AG04449 (cell line): ENCODE data around the gene SORCS1.

Source experiments
- CTCF ChIA-PET: fragments of 350-600 bp; formaldehyde crosslinking; extraction: SDS; loops from one replicate; lab custom pipeline; 2021; ENCODE audit warnings: antibody characterized with exemption; lab: Yijun Ruan, JAX
- POLR2A ChIA-PET: fragments of 400-600, 350-600 bp; formaldehyde crosslinking; extraction: SDS; loops from one replicate; lab custom pipeline; 2020; ENCODE audit warnings: antibody characterized with exemption, inconsistent platforms; lab: Yijun Ruan, JAX
- DNase-seq: peaks from one replicate; pipeline ENCODE4 v3.0.0-alpha.2; 2010; ENCODE audit warnings: low read depth, low spot score
- H3K4me3 ChIP-seq: 2 replicates; pipeline ENCODE4 v1.5.1; 2011; ENCODE audit warnings: low read depth, mild to moderate bottlenecking, control low read depth, low read length
- CTCF ChIP-seq: IDR thresholded peaks from one replicate; pipeline ENCODE4 v1.5.1; 2011; ENCODE audit warnings: mild to moderate bottlenecking, moderate library complexity, low read length, control low read depth, inconsistent platforms; ENCODE audit not compliant: insufficient read depth; ENCODE audit errors: missing control alignments

The SORCS1 gene

DNA sequence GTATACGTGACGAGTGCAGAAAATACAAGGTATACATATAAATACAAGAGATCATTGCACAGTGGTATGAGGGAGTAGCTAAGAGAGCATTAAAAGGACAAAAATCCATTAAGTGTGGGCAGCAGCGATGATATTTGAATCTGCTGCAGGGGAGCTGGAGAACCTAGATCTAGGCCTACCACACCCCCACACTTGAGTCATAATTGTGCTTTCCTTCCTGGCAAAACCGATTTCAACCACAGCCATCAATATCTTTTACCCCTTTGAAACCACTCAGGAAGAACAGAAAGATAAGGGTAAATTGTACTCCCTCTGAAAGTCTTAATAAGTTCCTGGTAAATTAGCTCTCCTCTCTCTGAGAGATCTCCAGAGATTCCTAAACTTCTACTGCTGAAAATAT is 345.0 kb downstream of the SORCS1 start:
- CTCF ChIA-PET = no interaction called here
- no peak for TF ChIP-seq CTCF
- POLR2A ChIA-PET = no interaction called here
- no peak for DNase-seq
- no peak overlapping the region for H3K4me3 ChIP-seq

DNA sequence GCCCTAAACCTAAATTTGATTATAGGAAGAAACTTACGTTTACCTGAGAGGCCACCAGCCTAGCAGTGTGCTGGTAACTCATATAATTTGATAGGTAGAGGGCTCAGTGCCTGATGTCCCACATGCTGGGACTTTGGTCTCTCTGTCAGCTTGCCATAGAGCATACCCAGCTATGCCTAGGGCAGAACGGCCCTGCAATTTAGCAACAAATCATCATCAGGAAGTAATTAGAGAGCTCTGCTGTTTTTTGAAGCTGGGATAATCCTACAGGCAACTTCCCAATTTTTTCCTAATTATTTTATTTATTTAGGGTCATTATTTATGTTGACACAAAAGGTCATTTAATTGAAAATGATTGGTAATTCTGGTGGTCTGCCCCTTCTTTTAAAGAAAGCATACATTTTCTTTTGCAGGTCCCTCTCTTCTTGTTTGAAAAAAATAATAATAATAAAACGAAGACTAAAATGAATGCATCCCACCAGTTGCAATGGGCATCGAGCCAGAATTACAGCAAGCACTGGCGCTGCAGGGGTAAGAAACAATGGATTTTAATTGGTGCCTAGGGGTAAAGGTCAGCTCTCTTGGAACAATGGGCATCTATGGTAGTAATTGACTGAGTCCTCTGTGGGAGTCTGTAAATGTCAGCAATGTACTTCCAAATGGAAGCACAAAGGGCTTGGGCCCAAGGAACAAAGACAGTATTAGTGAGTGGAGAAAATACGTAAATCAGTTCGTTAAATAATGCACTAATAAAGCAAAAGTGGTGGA is 348.0 kb downstream of the SORCS1 start:
- no peak for DNase-seq
- H3K4me3 ChIP-seq = no peak overlapping the region
- CTCF ChIA-PET = no interaction called here

DNA sequence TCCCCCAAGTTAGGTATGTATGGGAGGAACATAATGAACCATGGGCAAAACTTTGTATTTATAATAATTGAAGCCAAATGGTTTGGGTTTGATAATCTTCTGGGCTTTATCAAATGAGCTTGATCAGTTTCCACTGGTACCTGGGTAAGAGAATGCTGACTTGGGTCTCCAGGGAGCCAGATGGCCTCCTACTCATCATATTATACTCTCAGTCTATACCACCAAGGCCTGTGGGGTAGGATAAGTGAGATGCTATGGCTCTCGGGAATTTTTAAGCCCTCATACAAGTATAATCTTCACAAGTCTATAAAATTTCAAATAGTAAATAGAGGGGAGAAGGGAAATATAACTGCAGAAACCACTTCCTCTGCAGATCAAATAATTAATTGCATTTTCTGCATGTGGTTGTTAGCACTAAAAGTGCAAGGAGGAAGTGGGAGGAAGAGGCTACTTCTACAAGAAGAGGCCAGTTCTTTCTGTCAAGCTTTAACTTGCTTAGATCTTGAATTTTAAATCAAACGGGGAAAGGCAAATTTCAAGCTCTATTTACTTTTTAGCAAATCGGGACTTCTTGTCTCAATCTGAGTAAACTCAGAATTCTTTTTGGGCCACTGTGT is 349.0 kb downstream of the SORCS1 start:
- ChIA-PET CTCF (no interaction called here), POLR2A (no interaction called here)
- no peak for TF ChIP-seq CTCF
- H3K4me3 ChIP-seq = no peak overlapping the region
- DNase-seq = no peak

More for the DNA sequence above, 348.0 kb downstream of the SORCS1 start:
- POLR2A ChIA-PET = no interaction called here
- TF ChIP-seq CTCF = no peak

DNA sequence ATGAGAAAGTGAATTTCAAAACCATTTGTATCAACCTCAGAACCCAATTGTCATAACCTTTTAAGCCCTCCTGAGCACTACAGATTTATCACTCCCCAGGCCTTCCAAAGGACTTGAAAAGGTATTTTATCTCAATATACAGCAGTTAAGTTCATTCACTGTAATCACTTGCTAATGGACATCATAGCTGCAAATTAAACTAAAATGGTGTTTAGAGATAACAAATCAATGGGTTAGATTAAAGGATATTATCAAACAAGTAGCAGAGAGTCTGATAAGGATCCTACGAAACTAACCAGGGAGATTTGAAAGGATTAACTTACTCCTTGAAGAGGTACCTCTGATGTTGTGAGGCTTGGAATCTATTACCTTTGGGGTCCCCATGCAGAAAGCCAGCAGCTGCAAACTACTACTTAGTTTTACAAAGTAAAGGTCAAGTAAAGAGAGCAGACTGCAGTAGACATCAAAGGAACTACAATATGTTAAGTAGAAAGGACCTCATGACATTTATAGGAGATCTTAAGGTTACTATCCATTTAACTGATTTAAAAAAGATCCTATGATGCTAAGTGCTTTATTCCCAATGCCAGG is 359.4 kb downstream of the SORCS1 start:
- no peak for TF ChIP-seq CTCF
- POLR2A ChIA-PET = no interaction called here
- CTCF ChIA-PET = no interaction called here

DNA sequence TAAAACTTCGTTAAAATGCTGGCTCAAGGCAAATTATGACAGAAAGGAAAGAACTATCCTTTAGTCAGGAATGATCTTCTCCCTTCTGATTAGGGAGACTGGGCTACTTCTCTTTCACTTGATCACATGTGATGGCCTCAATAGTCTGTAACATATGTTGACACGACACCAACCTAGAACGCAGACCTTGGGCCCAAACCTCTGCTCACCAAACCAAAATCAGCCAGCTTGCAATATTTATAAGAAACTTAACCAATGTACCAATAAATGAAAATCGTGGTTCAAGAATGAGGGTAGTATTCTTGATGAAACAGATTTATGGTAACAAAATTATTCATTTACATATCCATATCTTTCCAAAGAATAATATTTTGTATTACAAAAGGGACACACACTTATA is 361.6 kb downstream of the SORCS1 start:
- ChIA-PET CTCF (no interaction called here), POLR2A (no interaction called here)
- DNase-seq = no peak

More for the DNA sequence above, 359.4 kb downstream of the SORCS1 start:
- no peak for DNase-seq
- H3K4me3 ChIP-seq = no peak overlapping the region

More for the DNA sequence above, 361.6 kb downstream of the SORCS1 start:
- H3K4me3 ChIP-seq = no peak overlapping the region
- no peak for TF ChIP-seq CTCF
